ENCODE measurements around the gene SLC1A2.

Gene SLC1A2

GRCh38 chr11:35425603-35426212 is 6.3 kb upstream of the SLC1A2 start:
- Histone ChIP-seq H3K27ac (ENCODE audit: low read depth, low read length) (no peak overlapping the region), H3K9ac (ENCODE audit: low read length) (no peak overlapping the region), H3K4me1 (ENCODE audit: control insufficient read depth, insufficient read depth, low read length) (no peaks in the 10 kb centered on the region), H3K27me3 (ENCODE audit: control insufficient read depth, insufficient read depth, low read length) (peaks cover under 1% of the 10 kb centered on the region), H3K4me3 (ENCODE audit: low read length) (no peak overlapping the region), H3K36me3 (ENCODE audit: control insufficient read depth, insufficient read depth, low read length) (no peaks in the 10 kb centered on the region)

GRCh38 chr11:35424157-35424940 is 5.0 kb upstream of the SLC1A2 start:
- Histone ChIP-seq H3K9ac (ENCODE audit: low read length) (no peak overlapping the region), H3K27ac (ENCODE audit: low read depth, low read length) (no peak overlapping the region), H3K36me3 (ENCODE audit: control insufficient read depth, insufficient read depth, low read length) (no peaks in the 10 kb centered on the region), H3K4me1 (ENCODE audit: control insufficient read depth, insufficient read depth, low read length) (no peaks in the 10 kb centered on the region), H3K4me3 (ENCODE audit: low read length) (no peak overlapping the region), H3K27me3 (ENCODE audit: control insufficient read depth, insufficient read depth, low read length) (peaks cover 11% of the 10 kb centered on the region)

- Histone ChIP-seq H3K9ac (ENCODE audit: low read length) (no peak overlapping the region), H3K4me3 (ENCODE audit: low read length) (no peak overlapping the region), H3K27me3 (ENCODE audit: control insufficient read depth, insufficient read depth, low read length) (peaks cover 22% of the 10 kb centered on the region), H3K36me3 (ENCODE audit: control insufficient read depth, insufficient read depth, low read length) (no peaks in the 10 kb centered on the region), H3K4me1 (ENCODE audit: control insufficient read depth, insufficient read depth, low read length) (no peaks in the 10 kb centered on the region), H3K27ac (ENCODE audit: low read depth, low read length) (no peak overlapping the region)
These were observed 1.0 kb upstream of the SLC1A2 start for GRCh38 chr11:35420371-35420770.

GRCh38 chr11:35419830-35420333 is 524 bp upstream of the SLC1A2 start:
- Histone ChIP-seq H3K27me3 (ENCODE audit: control insufficient read depth, insufficient read depth, low read length) (peaks cover 22% of the 10 kb centered on the region), H3K4me3 (ENCODE audit: low read length) (peak overlapping the region; percentile 60), H3K36me3 (ENCODE audit: control insufficient read depth, insufficient read depth, low read length) (no peaks in the 10 kb centered on the region), H3K27ac (ENCODE audit: low read depth, low read length) (no peak overlapping the region), H3K4me1 (ENCODE audit: control insufficient read depth, insufficient read depth, low read length) (no peaks in the 10 kb centered on the region), H3K9ac (ENCODE audit: low read length) (no peak overlapping the region)

- H3K4me3 ChIP-seq (ENCODE audit: low read length), result peak overlapping the region; percentile 60
- no peaks in the 10 kb centered on the region for H3K36me3 ChIP-seq (ENCODE audit: control insufficient read depth, insufficient read depth, low read length)
- H3K27me3 ChIP-seq (ENCODE audit: control insufficient read depth, insufficient read depth, low read length), result peaks cover 22% of the 10 kb centered on the region
- H3K27ac ChIP-seq (ENCODE audit: low read depth, low read length), result no peak overlapping the region
- no peaks in the 10 kb centered on the region for H3K4me1 ChIP-seq (ENCODE audit: control insufficient read depth, insufficient read depth, low read length)
- H3K9ac ChIP-seq (ENCODE audit: low read length), result no peak overlapping the region
These were observed 825 bp downstream of the SLC1A2 start for GRCh38 chr11:35418282-35419183.

DNA sequence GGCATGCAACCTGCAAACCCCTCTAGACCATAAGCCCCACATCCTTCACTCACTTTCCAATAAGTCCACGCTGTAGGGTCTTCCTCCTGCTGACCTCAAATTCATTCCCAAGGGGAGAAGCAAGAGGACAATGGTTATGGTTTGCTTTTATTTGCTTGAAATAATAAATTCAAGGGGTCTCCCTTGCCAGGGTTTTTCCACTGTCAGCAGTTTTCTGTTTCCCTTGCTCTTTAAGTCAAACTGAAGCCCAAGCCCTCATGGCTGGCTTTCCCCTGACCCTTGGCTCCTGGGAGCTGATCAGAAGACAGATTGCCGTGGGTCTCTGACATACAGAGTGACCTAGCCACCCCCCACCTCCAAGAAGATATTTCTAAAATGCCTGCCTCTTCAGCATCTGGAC is 3.9 kb downstream of the SLC1A2 start:
- Histone ChIP-seq H3K27me3 (ENCODE audit: control insufficient read depth, insufficient read depth, low read length) (peaks cover 19% of the 10 kb centered on the region), H3K4me3 (ENCODE audit: low read length) (no peak overlapping the region), H3K9ac (ENCODE audit: low read length) (no peak overlapping the region), H3K4me1 (ENCODE audit: control insufficient read depth, insufficient read depth, low read length) (no peaks in the 10 kb centered on the region), H3K36me3 (ENCODE audit: control insufficient read depth, insufficient read depth, low read length) (no peaks in the 10 kb centered on the region), H3K27ac (ENCODE audit: low read depth, low read length) (no peak overlapping the region)

GRCh38 chr11:35414776-35415175 is 4.6 kb downstream of the SLC1A2 start:
- H3K36me3 ChIP-seq (ENCODE audit: control insufficient read depth, insufficient read depth, low read length), result no peaks in the 10 kb centered on the region
- H3K27me3 ChIP-seq (ENCODE audit: control insufficient read depth, insufficient read depth, low read length), result peaks cover 13% of the 10 kb centered on the region
- no peak overlapping the region for H3K27ac ChIP-seq (ENCODE audit: low read depth, low read length)
- H3K4me3 ChIP-seq (ENCODE audit: low read length), result no peak overlapping the region
- no peaks in the 10 kb centered on the region for H3K4me1 ChIP-seq (ENCODE audit: control insufficient read depth, insufficient read depth, low read length)
- H3K9ac ChIP-seq (ENCODE audit: low read length), result no peak overlapping the region

GRCh38 chr11:35414311-35414710 is 5.0 kb downstream of the SLC1A2 start:
- Histone ChIP-seq H3K4me1 (ENCODE audit: control insufficient read depth, insufficient read depth, low read length) (no peaks in the 10 kb centered on the region), H3K27me3 (ENCODE audit: control insufficient read depth, insufficient read depth, low read length) (peaks cover 10% of the 10 kb centered on the region), H3K4me3 (ENCODE audit: low read length) (no peak overlapping the region), H3K27ac (ENCODE audit: low read depth, low read length) (no peak overlapping the region), H3K9ac (ENCODE audit: low read length) (no peak overlapping the region), H3K36me3 (ENCODE audit: control insufficient read depth, insufficient read depth, low read length) (no peaks in the 10 kb centered on the region)

- Histone ChIP-seq H3K4me3 (ENCODE audit: low read length) (no peak overlapping the region), H3K27me3 (ENCODE audit: control insufficient read depth, insufficient read depth, low read length) (peaks cover 7% of the 10 kb centered on the region), H3K9ac (ENCODE audit: low read length) (no peak overlapping the region), H3K36me3 (ENCODE audit: control insufficient read depth, insufficient read depth, low read length) (no peaks in the 10 kb centered on the region), H3K27ac (ENCODE audit: low read depth, low read length) (no peak overlapping the region), H3K4me1 (ENCODE audit: control insufficient read depth, insufficient read depth, low read length) (no peaks in the 10 kb centered on the region)
These were observed 5.8 kb downstream of the SLC1A2 start for GRCh38 chr11:35413598-35413997.

- Histone ChIP-seq H3K4me3 (ENCODE audit: low read length) (no peak overlapping the region), H3K27ac (ENCODE audit: low read depth, low read length) (no peak overlapping the region), H3K9ac (ENCODE audit: low read length) (no peak overlapping the region), H3K4me1 (ENCODE audit: control insufficient read depth, insufficient read depth, low read length) (no peaks in the 10 kb centered on the region), H3K27me3 (ENCODE audit: control insufficient read depth, insufficient read depth, low read length) (no peaks in the 10 kb centered on the region), H3K36me3 (ENCODE audit: control insufficient read depth, insufficient read depth, low read length) (no peaks in the 10 kb centered on the region)
These were observed 7.1 kb downstream of the SLC1A2 start for GRCh38 chr11:35412285-35412684.

GRCh38 chr11:35407041-35407440 is 12.3 kb downstream of the SLC1A2 start:
- Histone ChIP-seq H3K4me3 (ENCODE audit: low read length) (no peak overlapping the region), H3K36me3 (ENCODE audit: control insufficient read depth, insufficient read depth, low read length) (no peaks in the 10 kb centered on the region), H3K4me1 (ENCODE audit: control insufficient read depth, insufficient read depth, low read length) (no peaks in the 10 kb centered on the region), H3K9ac (ENCODE audit: low read length) (no peak overlapping the region), H3K27me3 (ENCODE audit: control insufficient read depth, insufficient read depth, low read length) (no peaks in the 10 kb centered on the region), H3K27ac (ENCODE audit: low read depth, low read length) (no peak overlapping the region)

DNA sequence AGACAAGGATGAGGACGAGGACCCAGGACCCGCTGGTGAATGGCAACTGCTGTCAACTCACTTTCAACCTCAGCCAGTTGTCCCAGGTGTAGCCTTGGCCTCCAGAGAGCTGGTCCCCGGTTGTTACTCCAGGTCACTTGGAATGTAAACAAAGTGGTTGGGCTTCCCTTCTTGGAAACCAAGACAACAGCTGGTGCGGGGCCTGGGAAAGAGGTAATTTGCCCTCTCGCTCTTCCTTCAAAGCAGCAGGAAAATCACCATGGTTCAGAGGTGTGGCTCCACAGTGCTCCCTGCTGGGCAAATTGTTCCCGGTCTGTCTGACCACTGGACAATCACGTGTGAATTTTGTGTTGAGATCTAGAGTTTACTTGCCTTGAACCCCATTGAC is 15.0 kb downstream of the SLC1A2 start:
- Histone ChIP-seq H3K27ac (ENCODE audit: low read depth, low read length) (no peak overlapping the region), H3K27me3 (ENCODE audit: control insufficient read depth, insufficient read depth, low read length) (no peaks in the 10 kb centered on the region), H3K36me3 (ENCODE audit: control insufficient read depth, insufficient read depth, low read length) (no peaks in the 10 kb centered on the region), H3K9ac (ENCODE audit: low read length) (no peak overlapping the region), H3K4me1 (ENCODE audit: control insufficient read depth, insufficient read depth, low read length) (no peaks in the 10 kb centered on the region), H3K4me3 (ENCODE audit: low read length) (no peak overlapping the region)

All from rectal smooth muscle tissue (tissue), 1 donor.